K562 (cell line): ENCODE measurements around the gene SLC16A5. TPM values are rescaled to one million over a fixed set of nuclear protein-coding genes. Genes with fewer than 3 reads are reported as not detected.
A peak's percentile ranks its signal among the peaks of the same experiment; 100 is the strongest.

Source experiments
- ATF1 ChIP-seq, 2 experiments: fragments of 450-650 bp in 1 of 2; IDR thresholded peaks; 2 replicates each; pipeline ENCODE4 v1.6.1; 2016; ENCODE audit warnings: missing compliant biosample characterization in 1 of 2, missing genetic modification characterization in 1 of 2
- CBX1 ChIP-seq: sonication (generic); IDR thresholded peaks from 2 replicates; pipeline ENCODE4 v1.6.1; 2016; ENCODE audit warnings: antibody characterized with exemption, low read depth, mild to moderate bottlenecking
- ESRRA ChIP-seq: fragments of 450-650 bp; IDR thresholded peaks from 2 replicates; pipeline ENCODE4 v1.6.1; 2014; ENCODE audit warnings: low read depth, mild to moderate bottlenecking, moderate library complexity, borderline replicate concordance
- FOS ChIP-seq: IDR thresholded peaks from 3 replicates; pipeline ENCODE4 v1.6.1; 2011; ENCODE audit not compliant: insufficient read length; ENCODE audit errors: extremely low read depth
- HLTF ChIP-seq: fragments of 450-650 bp; IDR thresholded peaks from 2 replicates; pipeline ENCODE4 v1.6.1; 2016
- NFE2L1 ChIP-seq: fragments of 450-650 bp; IDR thresholded peaks from 2 replicates; pipeline ENCODE4 v1.6.1; 2016; ENCODE audit warnings: missing genetic modification characterization, low read depth, mild to moderate bottlenecking, missing compliant biosample characterization, moderate library complexity, borderline replicate concordance
- PTRF ChIP-seq: fragments of 450-650 bp; IDR thresholded peaks from 2 replicates; pipeline ENCODE4 v1.6.1; 2016; ENCODE audit warnings: mild to moderate bottlenecking, missing genetic modification characterization, missing compliant biosample characterization
- RUNX1 ChIP-seq: sonication (generic); IDR thresholded peaks from 2 replicates; pipeline ENCODE4 v1.6.1; 2016; ENCODE audit warnings: antibody characterized with exemption, low read depth
- SMAD2 ChIP-seq: fragments of 150-350 bp; IDR thresholded peaks from 2 replicates; pipeline ENCODE4 v1.6.1; 2014; ENCODE audit warnings: low read depth, mild to moderate bottlenecking, low read length
- SMARCA5 ChIP-seq: fragments of 450-650 bp; IDR thresholded peaks from 2 replicates; pipeline ENCODE4 v1.6.1; 2016
- polyA plus RNA-seq, 8 experiments: library from polyadenylated mRNA; depleted of rRNA in 4 of 8; stranded (reverse) in 5 of 8; unstranded in 3 of 8; fragments of >200 nt; fragmentation: Nextera tagmentation in 2 of 8; fragmentation: Illumina TruSeq in 1 of 8; extraction: Ambion mirVana in 2 of 8; extraction: Trizol in 1 of 8; gene quantifications; 2 replicates each; pipeline versions ENCODE4 v1.2.1 to v1.2.3, GENCODE V29; 2011 to 2014; ENCODE audit warnings: inconsistent platforms in 1 of 8, missing spikeins in 1 of 8
- total RNA-seq, 7 experiments: library from RNA; depleted of rRNA in 6 of 7; stranded (reverse); fragments of >200 nt in 6 of 7; fragmentation: Illumina TruSeq in 2 of 7; extraction: Trizol in 2 of 7; gene quantifications; 2 replicates each; pipeline versions ENCODE4 v1.2.1 to v1.2.3, GENCODE V29; 2011 to 2021; ENCODE audit warnings: low replicate concordance in 1 of 7
- TF ChIP-seq, protein P1 (sequence below): sonication (generic); formaldehyde crosslinking; IDR thresholded peaks from 2 replicates; pipeline ENCODE4 v1.8.1; 2023; ENCODE audit warnings: missing genetic modification reagents, mild to moderate bottlenecking, borderline replicate concordance
- TF ChIP-seq, protein P2 (sequence below): fragments of 250-450 bp; sonication (Bioruptor Pico); IDR thresholded peaks from 2 replicates; pipeline ENCODE4 v1.5.0; 2021
- TF ChIP-seq, protein P3 (sequence below): sonication (generic); formaldehyde crosslinking; IDR thresholded peaks from 2 replicates; pipeline ENCODE4 v1.8.0; 2022; ENCODE audit warnings: missing genetic modification reagents, mild to moderate bottlenecking, moderate library complexity, borderline replicate concordance
- TF ChIP-seq, protein P4 (sequence below): sonication (generic); formaldehyde crosslinking; IDR thresholded peaks from 2 replicates; pipeline ENCODE4 v1.8.0; 2022; ENCODE audit warnings: mild to moderate bottlenecking, missing genetic modification reagents
- TF ChIP-seq, protein P5 (sequence below): fragments of 450-650 bp; formaldehyde crosslinking; IDR thresholded peaks from 2 replicates; pipeline ENCODE4 v1.4.0; 2022; ENCODE audit warnings: missing genetic modification characterization

The SLC16A5 gene
- total and polyA plus RNA-seq, 9 of the 15 experiments (the other 6 are each of a cell fraction or from before 2014, with no cell fraction given), result 0.06 to 2.6 (median 0.91) TPM

DNA sequence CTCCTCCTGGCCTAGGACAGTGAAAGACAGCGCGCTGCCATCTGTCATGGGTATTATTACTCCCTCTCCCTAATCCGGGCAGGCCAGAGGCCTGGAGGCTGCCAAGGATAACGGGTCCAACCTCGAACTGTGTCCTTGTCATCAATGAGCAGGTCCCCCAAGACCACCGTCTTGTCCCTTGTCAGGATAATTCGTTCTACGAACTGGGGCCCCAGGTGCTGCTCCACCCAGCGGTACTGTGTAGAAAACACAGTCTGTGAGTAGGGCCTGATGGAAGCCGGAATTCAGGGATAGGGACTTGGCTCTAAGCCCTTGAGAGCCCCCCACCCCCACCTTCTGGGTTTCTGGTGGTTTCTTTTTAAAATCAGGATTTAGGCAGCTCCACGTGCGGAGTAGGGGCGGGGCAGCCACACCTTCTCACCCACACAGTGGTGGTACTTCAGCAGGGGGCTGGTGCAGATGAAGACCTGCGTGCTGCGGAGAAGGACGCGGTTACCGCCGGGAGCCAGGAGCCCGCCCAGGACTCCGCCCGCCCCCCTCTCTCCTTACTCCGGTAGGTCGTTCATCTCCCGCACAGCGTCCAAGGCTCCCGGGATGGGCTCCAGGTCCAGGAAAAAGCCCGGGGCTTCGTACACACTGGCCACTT, 43.0 kb downstream of the SLC16A5 start (continued):
- TF ChIP-seq, protein P1, sequence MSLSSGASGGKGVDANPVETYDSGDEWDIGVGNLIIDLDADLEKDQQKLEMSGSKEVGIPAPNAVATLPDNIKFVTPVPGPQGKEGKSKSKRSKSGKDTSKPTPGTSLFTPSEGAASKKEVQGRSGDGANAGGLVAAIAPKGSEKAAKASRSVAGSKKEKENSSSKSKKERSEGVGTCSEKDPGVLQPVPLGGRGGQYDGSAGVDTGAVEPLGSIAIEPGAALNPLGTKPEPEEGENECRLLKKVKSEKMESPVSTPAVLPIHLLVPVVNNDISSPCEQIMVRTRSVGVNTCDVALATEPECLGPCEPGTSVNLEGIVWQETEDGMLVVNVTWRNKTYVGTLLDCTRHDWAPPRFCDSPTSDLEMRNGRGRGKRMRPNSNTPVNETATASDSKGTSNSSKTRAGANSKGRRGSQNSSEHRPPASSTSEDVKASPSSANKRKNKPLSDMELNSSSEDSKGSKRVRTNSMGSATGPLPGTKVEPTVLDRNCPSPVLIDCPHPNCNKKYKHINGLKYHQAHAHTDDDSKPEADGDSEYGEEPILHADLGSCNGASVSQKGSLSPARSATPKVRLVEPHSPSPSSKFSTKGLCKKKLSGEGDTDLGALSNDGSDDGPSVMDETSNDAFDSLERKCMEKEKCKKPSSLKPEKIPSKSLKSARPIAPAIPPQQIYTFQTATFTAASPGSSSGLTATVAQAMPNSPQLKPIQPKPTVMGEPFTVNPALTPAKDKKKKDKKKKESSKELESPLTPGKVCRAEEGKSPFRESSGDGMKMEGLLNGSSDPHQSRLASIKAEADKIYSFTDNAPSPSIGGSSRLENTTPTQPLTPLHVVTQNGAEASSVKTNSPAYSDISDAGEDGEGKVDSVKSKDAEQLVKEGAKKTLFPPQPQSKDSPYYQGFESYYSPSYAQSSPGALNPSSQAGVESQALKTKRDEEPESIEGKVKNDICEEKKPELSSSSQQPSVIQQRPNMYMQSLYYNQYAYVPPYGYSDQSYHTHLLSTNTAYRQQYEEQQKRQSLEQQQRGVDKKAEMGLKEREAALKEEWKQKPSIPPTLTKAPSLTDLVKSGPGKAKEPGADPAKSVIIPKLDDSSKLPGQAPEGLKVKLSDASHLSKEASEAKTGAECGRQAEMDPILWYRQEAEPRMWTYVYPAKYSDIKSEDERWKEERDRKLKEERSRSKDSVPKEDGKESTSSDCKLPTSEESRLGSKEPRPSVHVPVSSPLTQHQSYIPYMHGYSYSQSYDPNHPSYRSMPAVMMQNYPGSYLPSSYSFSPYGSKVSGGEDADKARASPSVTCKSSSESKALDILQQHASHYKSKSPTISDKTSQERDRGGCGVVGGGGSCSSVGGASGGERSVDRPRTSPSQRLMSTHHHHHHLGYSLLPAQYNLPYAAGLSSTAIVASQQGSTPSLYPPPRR (CRISPR knock-in tag), result no peak
- TF ChIP-seq PTRF (tag) (no peak), NFE2L1 (no peak), CBX1 (no peak), SMAD2 (no peak), SMARCA5 (no peak), FOS (no peak), ATF1 (CRISPR knock-in tag; IDR thresholded peaks at IDR 0.05) (no peak), ATF1 (tag; IDR thresholded peaks at IDR 0.05) (no peak), RUNX1 (no peak), HLTF (no peak), ESRRA (0 out of 2 replicates have a peak, but pooled peaks have one; percentile 20)
- TF ChIP-seq, protein P2, sequence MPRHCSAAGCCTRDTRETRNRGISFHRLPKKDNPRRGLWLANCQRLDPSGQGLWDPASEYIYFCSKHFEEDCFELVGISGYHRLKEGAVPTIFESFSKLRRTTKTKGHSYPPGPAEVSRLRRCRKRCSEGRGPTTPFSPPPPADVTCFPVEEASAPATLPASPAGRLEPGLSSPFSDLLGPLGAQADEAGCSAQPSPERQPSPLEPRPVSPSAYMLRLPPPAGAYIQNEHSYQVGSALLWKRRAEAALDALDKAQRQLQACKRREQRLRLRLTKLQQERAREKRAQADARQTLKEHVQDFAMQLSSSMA (CRISPR knock-in tag), result no peak
- TF ChIP-seq, protein P3, sequence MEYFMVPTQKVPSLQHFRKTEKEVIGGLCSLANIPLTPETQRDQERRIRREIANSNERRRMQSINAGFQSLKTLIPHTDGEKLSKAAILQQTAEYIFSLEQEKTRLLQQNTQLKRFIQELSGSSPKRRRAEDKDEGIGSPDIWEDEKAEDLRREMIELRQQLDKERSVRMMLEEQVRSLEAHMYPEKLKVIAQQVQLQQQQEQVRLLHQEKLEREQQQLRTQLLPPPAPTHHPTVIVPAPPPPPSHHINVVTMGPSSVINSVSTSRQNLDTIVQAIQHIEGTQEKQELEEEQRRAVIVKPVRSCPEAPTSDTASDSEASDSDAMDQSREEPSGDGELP, result peak; percentile 18; the same call in 1 of the 2 replicates
- TF ChIP-seq, protein P4, sequence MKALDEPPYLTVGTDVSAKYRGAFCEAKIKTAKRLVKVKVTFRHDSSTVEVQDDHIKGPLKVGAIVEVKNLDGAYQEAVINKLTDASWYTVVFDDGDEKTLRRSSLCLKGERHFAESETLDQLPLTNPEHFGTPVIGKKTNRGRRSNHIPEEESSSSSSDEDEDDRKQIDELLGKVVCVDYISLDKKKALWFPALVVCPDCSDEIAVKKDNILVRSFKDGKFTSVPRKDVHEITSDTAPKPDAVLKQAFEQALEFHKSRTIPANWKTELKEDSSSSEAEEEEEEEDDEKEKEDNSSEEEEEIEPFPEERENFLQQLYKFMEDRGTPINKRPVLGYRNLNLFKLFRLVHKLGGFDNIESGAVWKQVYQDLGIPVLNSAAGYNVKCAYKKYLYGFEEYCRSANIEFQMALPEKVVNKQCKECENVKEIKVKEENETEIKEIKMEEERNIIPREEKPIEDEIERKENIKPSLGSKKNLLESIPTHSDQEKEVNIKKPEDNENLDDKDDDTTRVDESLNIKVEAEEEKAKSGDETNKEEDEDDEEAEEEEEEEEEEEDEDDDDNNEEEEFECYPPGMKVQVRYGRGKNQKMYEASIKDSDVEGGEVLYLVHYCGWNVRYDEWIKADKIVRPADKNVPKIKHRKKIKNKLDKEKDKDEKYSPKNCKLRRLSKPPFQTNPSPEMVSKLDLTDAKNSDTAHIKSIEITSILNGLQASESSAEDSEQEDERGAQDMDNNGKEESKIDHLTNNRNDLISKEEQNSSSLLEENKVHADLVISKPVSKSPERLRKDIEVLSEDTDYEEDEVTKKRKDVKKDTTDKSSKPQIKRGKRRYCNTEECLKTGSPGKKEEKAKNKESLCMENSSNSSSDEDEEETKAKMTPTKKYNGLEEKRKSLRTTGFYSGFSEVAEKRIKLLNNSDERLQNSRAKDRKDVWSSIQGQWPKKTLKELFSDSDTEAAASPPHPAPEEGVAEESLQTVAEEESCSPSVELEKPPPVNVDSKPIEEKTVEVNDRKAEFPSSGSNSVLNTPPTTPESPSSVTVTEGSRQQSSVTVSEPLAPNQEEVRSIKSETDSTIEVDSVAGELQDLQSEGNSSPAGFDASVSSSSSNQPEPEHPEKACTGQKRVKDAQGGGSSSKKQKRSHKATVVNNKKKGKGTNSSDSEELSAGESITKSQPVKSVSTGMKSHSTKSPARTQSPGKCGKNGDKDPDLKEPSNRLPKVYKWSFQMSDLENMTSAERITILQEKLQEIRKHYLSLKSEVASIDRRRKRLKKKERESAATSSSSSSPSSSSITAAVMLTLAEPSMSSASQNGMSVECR (CRISPR knock-in tag), result peak; percentile 1; the same call in 1 of the 2 replicates
- TF ChIP-seq, protein P5, sequence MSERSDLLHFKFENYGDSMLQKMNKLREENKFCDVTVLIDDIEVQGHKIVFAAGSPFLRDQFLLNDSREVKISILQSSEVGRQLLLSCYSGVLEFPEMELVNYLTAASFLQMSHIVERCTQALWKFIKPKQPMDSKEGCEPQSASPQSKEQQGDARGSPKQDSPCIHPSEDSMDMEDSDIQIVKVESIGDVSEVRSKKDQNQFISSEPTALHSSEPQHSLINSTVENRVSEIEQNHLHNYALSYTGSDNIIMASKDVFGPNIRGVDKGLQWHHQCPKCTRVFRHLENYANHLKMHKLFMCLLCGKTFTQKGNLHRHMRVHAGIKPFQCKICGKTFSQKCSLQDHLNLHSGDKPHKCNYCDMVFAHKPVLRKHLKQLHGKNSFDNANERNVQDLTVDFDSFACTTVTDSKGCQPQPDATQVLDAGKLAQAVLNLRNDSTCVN (CRISPR knock-in tag), result no peak
